ENCODE measurements around the gene UQCC2.

GRCh38 chr6:33663727-33664449, 47.6 kb downstream of the UQCC2 start:
- TF ChIP-seq CTCF (IDR thresholded peaks at IDR 0.05) (no peak), POLR2A (IDR thresholded peaks at IDR 0.05) (no peak)

Measured in prostate gland (tissue), 2 donors.